Adrenal gland (tissue), 12 donors: ENCODE results near the gene CCT2. TPM values are rescaled to one million over a fixed set of nuclear protein-coding genes. Genes with fewer than 3 reads are reported as not detected.

Source experiments
- DNase-seq, 7 donors: peaks; one replicate each; pipeline ENCODE4 v3.0.0-alpha.2; 2019 to 2020
- H3K27ac ChIP-seq, 5 donors: fragments of 200-600 bp; sonication (generic) in 4 of 5; 1 replicate in 3 of 5; 2 replicates in 2 of 5; pipeline versions ENCODE4 v1.5.1 to v1.8.0; 2016 to 2020; ENCODE audit warnings: mild to moderate bottlenecking in 1 of 5
- H3K27me3 ChIP-seq: fragments of 200-600 bp; 2 replicates; pipeline ENCODE4 v1.8.0; 2021
- H3K36me3 ChIP-seq, 2 donors: fragments of 200-600 bp; replicated peaks in 1 of 2; 1 replicate in 1 of 2; 2 replicates in 1 of 2; pipeline versions ENCODE4 v1.5.1 to v1.8.0; 2018 to 2022
- H3K4me1 ChIP-seq, 2 donors: fragments of 200-600 bp; replicated peaks in 1 of 2; 1 replicate in 1 of 2; 2 replicates in 1 of 2; pipeline versions ENCODE4 v1.5.1 to v1.8.0; 2018 to 2021
- H3K4me3 ChIP-seq, 4 donors: fragments of 200-600 bp; sonication (generic) in 3 of 4; one replicate each; pipeline ENCODE4 v1.5.1; 2016 to 2018
- H3K9me3 ChIP-seq, 3 donors: fragments of 200-600 bp; sonication (generic) in 1 of 3; replicated peaks in 1 of 3; 1 replicate in 2 of 3; 2 replicates in 1 of 3; pipeline versions ENCODE4 v1.5.1 to v1.8.0; 2016 to 2021
- CTCF ChIP-seq, 6 experiments: fragments of 450-650 bp in 4 of 6; fragments of 200-600 bp in 2 of 6; sonication (generic) in 1 of 6; IDR thresholded peaks; 1 replicate in 5 of 6; 2 replicates in 1 of 6; pipeline versions ENCODE4 v1.5.1 to v1.8.0; 2016 to 2021; ENCODE audit warnings: antibody characterized with exemption in 6 of 6, mild to moderate bottlenecking in 2 of 6, moderate library complexity in 1 of 6
- POLR2A ChIP-seq, 2 donors: fragments of 450-650 bp; IDR thresholded peaks; one replicate each; pipeline ENCODE4 v1.6.1; 2017; ENCODE audit warnings: antibody characterized with exemption in 2 of 2, mild to moderate bottlenecking in 2 of 2, moderate library complexity in 1 of 2
- WGBS, 4 donors: extraction: QIAGEN DNeasy Blood & Tissue Kit in 2 of 4; methylation state at CpG; one replicate each; pipeline versions ENCODE4 v1.1.5 to v1.1.7; 2013 to 2017; 5-methylcytosine and 5-hydroxymethylcytosine counted together
- intact Hi-C, 2 donors: fragments of 100-400 bp; cut with DNase I; formaldehyde crosslinking; loops; one replicate each; pipeline versions ENCODE4 v1.14.1 to v1.15.0; 2022 to 2023
- microRNA-seq, 3 donors: library from miRNA; unstranded; fragments of <30 nt; microRNA quantifications; one replicate each; pipeline ENCODE4, GENCODE V29; 2017 to 2020
- polyA plus RNA-seq, 3 donors: library from polyadenylated mRNA; stranded (reverse); fragments of 200-250 nt in 2 of 3; fragments of 350-450 nt in 1 of 3; fragmentation: Illumina TruSeq in 1 of 3; extraction: RNeasy Lipid Tissue Mini Kit (QIAGEN cat#74804) in 1 of 3; gene quantifications; one replicate each; pipeline ENCODE4 v1.2.3, GENCODE V29; 2013 to 2014
- small RNA-seq, 2 donors: library from RNA; depleted of rRNA; stranded (forward); fragments of <200 nt; gene quantifications; one replicate each; pipeline ENCODE3, GENCODE V24; 2016
- total RNA-seq, 9 donors: library from RNA; depleted of rRNA in 4 of 9; stranded (reverse); fragments of >200 nt in 4 of 9; fragments of 120-200 nt in 1 of 9; fragmentation: NEBNext Ultra II Directional in 1 of 9; extraction: Animal tissue kit (Norgen Biotek cat#: 25700) in 1 of 9; gene quantifications; one replicate each; pipeline versions ENCODE4 v1.1.0 to v1.2.4, GENCODE V29; 2013 to 2023
- donor health status: healthy with polysubstance abuse.
- donor health status: Bipolar disorder and iron deficiency.
- donor health status: DM: yes; HTN: yes; CAD: no.
- donor health status: DM: no; HTN: no; CAD: no.
- donor health status: DM: no; HTN: no; CAD: no.
- donor health status: DM: yes; HTN: yes; CAD: no.

CCT2 gene
- total and polyA plus RNA-seq, 12 donors: 83.5 to 290 (median 119) TPM

- H3K4me1 ChIP-seq: no peaks in the 10 kb centered on the region
- H3K9me3 ChIP-seq: no peaks in the 10 kb centered on the region
- intact Hi-C loops: no loop called here
- H3K4me3 ChIP-seq: no peak overlapping the region
- no peaks in the 10 kb centered on the region for H3K27me3 ChIP-seq
- H3K36me3 ChIP-seq: no peaks in the 10 kb centered on the region
- 68 to 75% (median 71%) methylated on average over 4 of the region's 4 CpGs for WGBS, 4 donors
- TF ChIP-seq CTCF (IDR thresholded peaks at IDR 0.05): no peak
- no peak for TF ChIP-seq POLR2A (IDR thresholded peaks at IDR 0.05)
- DNase-seq: no peak
- no peak overlapping the region for H3K27ac ChIP-seq
Observed at GRCh38 chr12:69649529-69649928, 64.3 kb downstream of the CCT2 start.

Small RNA genes within 50 kb of the gene (microRNA-seq; reads per million reads assigned to microRNA genes)
- gene MIR3913-1: 0 reads per million in 3 donors
- gene MIR3913-2: 0 reads per million in 3 donors

Small RNA genes within 50 kb of the gene (small RNA-seq; reads per million reads assigned to genes)
- 3.4 to 4.5 reads per million in 2 donors for gene MIR3913-1

Other genes starting within 250 kb of the CCT2 start
- 10 to 100 TPM in 8 of 9 donors, 1 to 10 TPM in 1; 8.2 to 98.5 (median 36.6) TPM for gene LYZ, start 237.1 kb upstream of the CCT2 start, total RNA-seq
- 10 to 100 TPM; 11.3 to 30.0 (median 25.6) TPM for gene LYZ, start 237.1 kb upstream of the CCT2 start, polyA plus RNA-seq
- gene YEATS4, start 225.7 kb upstream of the CCT2 start, total RNA-seq: 10 to 100 TPM in 8 of 9 donors, 1 to 10 TPM in 1; 5.6 to 57.9 (median 25.7) TPM
- 10 to 100 TPM in 1 of 3 donors, 1 to 10 TPM in 2; 7.2 to 13.5 (median 9.3) TPM for gene YEATS4, start 225.7 kb upstream of the CCT2 start, polyA plus RNA-seq
- gene FRS2, start 115.1 kb upstream of the CCT2 start, total RNA-seq: 10 to 100 TPM; 36.2 to 86.1 (median 47.2) TPM
- 10 to 100 TPM in 1 of 3 donors, 1 to 10 TPM in 2; 4.8 to 25.2 (median 7.3) TPM for gene FRS2, start 115.1 kb upstream of the CCT2 start, polyA plus RNA-seq
- gene LRRC10, start 25.4 kb downstream of the CCT2 start, total RNA-seq: not detected
- not detected for gene LRRC10, start 25.4 kb downstream of the CCT2 start, polyA plus RNA-seq
- gene BEST3, start 113.8 kb downstream of the CCT2 start, total RNA-seq: 1 to 10 TPM in 8 of 9 donors, under 1 TPM in 1; 0.53 to 2.6 (median 1.3) TPM
- gene BEST3, start 113.8 kb downstream of the CCT2 start, polyA plus RNA-seq: 1 to 10 TPM in 1 of 3 donors, under 1 TPM in 2; 0.27 to 3.3 (median 0.64) TPM
- gene RAB3IP, start 153.4 kb downstream of the CCT2 start, total RNA-seq: 10 to 100 TPM; 18.4 to 47.9 (median 29.3) TPM
- 10 to 100 TPM; 15.4 to 61.9 (median 24.5) TPM for gene RAB3IP, start 153.4 kb downstream of the CCT2 start, polyA plus RNA-seq
- gene MYRFL, start 239.8 kb downstream of the CCT2 start, total RNA-seq: under 1 TPM; 0.07 to 1.00 (median 0.28) TPM
- gene MYRFL, start 239.8 kb downstream of the CCT2 start, polyA plus RNA-seq: under 1 TPM; 0.27 to 0.97 (median 0.91) TPM